ENCODE results near the gene ZHX3.

Gene ZHX3

DNA sequence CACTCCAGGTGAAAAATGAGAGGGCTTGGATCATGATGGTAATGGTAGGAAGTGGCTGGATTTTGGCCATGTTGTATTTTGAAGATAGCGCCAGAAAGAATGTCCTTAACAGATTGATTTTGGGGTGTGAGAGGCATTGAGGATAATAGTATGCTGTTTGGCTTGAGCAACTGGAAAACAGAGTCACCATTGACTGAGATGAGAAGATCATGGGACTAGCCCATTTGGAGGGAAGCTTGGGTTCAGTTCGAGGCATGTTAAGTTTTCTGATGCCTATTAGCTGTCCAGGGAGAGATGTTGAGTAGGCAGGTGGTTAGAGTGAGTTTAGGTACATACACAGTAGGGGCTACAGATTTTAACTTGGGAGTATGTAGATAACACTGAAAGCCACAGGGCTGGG is 156.8 kb downstream of the ZHX3 start:
- H3K27ac ChIP-seq, result no peak overlapping the region
- ChIA-PET POLR2A (ENCODE audit: low non-redundant PET) (interaction anchor here (0.8 kb wide), 1 partner anchor 15 kb away, joined by 3 read pairs; no protein-coding TSS in a partner anchor), CTCF (interaction anchor here (0.6 to 3.1 kb wide), 2 partner anchors 12 to 366 kb away, joined by 3 to 10 read pairs; no protein-coding TSS in a partner anchor)
- no peak for DNase-seq (ENCODE audit: low spot score)
- TF ChIP-seq, protein P1, sequence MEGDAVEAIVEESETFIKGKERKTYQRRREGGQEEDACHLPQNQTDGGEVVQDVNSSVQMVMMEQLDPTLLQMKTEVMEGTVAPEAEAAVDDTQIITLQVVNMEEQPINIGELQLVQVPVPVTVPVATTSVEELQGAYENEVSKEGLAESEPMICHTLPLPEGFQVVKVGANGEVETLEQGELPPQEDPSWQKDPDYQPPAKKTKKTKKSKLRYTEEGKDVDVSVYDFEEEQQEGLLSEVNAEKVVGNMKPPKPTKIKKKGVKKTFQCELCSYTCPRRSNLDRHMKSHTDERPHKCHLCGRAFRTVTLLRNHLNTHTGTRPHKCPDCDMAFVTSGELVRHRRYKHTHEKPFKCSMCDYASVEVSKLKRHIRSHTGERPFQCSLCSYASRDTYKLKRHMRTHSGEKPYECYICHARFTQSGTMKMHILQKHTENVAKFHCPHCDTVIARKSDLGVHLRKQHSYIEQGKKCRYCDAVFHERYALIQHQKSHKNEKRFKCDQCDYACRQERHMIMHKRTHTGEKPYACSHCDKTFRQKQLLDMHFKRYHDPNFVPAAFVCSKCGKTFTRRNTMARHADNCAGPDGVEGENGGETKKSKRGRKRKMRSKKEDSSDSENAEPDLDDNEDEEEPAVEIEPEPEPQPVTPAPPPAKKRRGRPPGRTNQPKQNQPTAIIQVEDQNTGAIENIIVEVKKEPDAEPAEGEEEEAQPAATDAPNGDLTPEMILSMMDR (conservative IDR thresholded peaks at IDR 0.05; ENCODE audit: low read depth), result no peak

DNA sequence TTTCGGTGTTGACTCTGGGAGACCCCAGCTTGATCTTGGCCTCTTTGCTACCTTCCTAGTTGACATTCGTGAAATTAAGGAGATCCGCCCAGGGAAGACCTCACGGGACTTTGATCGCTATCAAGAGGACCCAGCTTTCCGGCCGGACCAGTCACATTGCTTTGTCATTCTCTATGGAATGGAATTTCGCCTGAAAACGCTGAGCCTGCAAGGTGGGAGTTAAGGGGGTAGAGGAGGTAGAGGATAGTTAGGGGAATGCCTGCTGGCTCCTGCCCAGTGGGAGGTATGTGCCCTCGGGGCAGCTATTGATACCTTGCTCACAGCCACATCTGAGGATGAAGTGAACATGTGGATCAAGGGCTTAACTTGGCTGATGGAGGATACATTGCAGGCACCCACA is 158.0 kb downstream of the ZHX3 start:
- no peak for DNase-seq (ENCODE audit: low spot score)
- H3K27ac ChIP-seq, result peak overlapping the region; percentile 20
- TF ChIP-seq, protein P1 (conservative IDR thresholded peaks at IDR 0.05; ENCODE audit: low read depth), result no peak
- CTCF ChIA-PET, result interaction anchor here (0.5 to 3.1 kb wide), 2 partner anchors 14 to 191 kb away, joined by 4 to 10 read pairs; no protein-coding TSS in a partner anchor
- POLR2A ChIA-PET (ENCODE audit: low non-redundant PET), result no interaction called here

DNA sequence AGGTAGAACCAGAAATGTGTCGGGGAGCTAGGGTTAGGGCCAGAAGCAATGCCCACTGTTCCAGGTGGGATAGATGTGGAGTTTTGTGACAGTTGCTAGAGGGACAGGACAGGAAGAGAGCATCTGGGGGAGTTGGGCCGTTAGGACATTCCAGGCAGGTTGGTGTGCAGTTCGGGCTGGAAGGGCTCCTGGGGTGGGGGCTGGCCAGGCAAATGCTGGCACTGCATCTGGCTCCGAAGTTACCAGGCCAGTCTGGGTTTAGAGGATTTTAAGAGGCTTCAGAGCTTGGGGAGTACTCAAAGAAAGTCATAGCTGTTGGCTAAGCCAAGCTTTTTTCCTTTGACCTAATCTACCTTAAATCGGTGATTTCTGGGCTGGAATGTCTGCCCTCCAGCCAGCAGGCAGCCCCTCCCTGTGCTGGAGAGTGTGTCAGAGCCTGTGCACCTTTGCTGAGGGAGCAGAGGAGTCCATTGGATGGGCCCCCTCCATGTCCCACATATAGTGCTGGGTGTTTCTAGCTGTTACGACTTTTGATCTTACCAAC is 159.4 kb downstream of the ZHX3 start:
- ChIA-PET POLR2A (ENCODE audit: low non-redundant PET) (no interaction called here), CTCF (interaction anchor here (0.5 to 2.0 kb wide), 6 partner anchors 10 to 195 kb away, joined by 3 to 10 read pairs (median 4); partner anchors contain the start of gene LPIN3)
- peak overlapping the region; percentile 48 for H3K27ac ChIP-seq
- DNase-seq (ENCODE audit: low spot score), result no peak
- TF ChIP-seq, protein P1 (conservative IDR thresholded peaks at IDR 0.05; ENCODE audit: low read depth), result no peak

DNA sequence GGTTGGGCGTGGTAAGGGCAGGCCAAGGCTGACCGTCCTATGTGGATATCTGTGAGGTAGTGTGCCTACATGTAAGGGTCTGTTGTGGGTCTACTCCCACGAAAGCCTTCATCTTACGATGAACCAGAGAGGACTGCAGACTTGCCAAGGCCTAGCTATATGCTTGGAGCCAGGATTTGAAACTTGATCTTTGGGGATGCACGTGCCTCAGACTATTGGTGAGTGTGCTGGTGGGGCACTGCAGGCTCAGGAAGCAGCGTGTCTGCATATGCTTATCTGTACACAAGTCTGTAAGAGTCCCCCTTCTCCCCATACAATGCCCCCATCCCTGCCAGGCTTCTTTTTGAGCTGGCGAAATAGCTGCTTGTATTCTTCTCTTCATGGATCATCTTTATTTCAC is 162.3 kb downstream of the ZHX3 start:
- peak overlapping the region; percentile 31; the same call in 1 of the 2 replicates for H3K27ac ChIP-seq
- TF ChIP-seq, protein P1 (conservative IDR thresholded peaks at IDR 0.05; ENCODE audit: low read depth), result no peak
- no peak for DNase-seq (ENCODE audit: low spot score)
- POLR2A ChIA-PET (ENCODE audit: low non-redundant PET), result no interaction called here
- CTCF ChIA-PET, result interaction anchor here (0.7 to 0.9 kb wide), 2 partner anchors 18 to 33 kb away, joined by 3 to 8 read pairs; no protein-coding TSS in a partner anchor

DNA sequence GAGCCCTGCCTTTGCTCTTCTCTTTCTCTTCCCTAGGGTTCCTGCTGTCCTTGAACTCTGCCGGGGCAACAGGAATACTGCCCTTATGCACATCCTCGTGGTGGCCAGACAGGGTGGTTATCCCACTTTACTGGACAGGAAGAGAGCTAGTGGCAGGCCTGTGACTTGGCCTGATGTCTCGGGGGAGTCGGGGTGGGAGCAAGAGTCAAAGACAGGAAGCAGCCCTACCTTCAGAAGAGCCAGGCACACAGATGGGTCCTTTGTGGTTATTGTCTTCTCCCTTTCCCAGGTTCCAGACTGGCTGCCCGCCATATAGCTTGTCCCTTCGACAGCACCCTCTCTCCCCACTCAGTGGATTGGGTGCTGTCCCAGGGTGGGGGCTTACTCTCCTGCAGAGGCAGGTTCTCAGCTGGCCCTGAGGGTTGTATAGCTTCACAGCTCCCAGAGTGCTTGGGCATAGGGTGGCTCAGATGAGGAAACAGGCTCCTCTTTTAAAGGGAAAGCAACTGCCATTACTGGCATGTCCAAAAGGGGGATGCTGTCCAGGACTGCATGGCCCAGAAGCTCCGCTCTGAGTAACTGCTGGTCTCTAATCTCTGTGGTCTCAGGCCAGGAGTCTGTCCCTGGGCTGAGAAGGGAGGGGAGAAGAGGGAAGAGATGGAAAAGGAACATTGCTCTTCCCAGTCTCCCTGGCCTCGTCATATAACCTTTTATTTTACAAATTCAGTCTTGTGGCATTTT is 162.9 kb downstream of the ZHX3 start:
- ChIA-PET POLR2A (ENCODE audit: low non-redundant PET) (no interaction called here), CTCF (interaction anchor here (0.7 kb wide), 1 partner anchor 32 kb away, joined by 3 read pairs; no protein-coding TSS in a partner anchor)
- DNase-seq (ENCODE audit: low spot score), result no peak
- TF ChIP-seq, protein P1 (conservative IDR thresholded peaks at IDR 0.05; ENCODE audit: low read depth), result no peak
- peak overlapping the region; percentile 31 for H3K27ac ChIP-seq

DNA sequence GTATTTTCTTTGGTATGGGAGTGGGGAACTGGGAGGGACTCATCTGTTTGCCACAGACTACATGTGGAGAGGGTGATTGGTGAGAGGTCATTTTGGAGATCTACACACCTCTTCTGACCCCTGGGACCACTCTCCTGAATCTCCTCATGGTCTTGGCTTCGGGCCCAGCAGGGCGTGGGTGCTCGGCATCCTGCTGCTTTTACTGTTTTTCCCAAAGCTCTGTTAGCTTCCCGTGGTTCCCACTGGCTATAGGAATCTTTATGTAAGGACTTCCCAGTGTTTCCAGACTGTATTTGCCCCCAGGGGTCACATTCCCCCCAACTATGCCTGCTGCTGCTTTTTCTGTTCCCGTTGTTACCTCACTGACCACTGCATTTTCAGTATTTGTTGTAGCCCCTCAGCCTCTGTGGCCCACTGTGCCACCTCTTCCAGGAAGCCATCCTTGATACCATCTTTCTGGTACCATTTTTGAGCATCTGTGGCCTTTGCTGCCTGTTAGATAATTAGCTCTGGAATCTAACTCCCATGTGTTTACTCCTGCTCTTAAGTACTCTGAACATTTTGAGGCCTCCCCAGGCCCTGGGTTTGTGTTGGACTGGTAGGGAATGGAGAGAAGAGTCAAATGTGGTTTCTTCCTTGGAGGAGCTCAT is 165.3 kb downstream of the ZHX3 start:
- H3K27ac ChIP-seq, result peak overlapping the region; percentile 15; the same call in 1 of the 2 replicates
- TF ChIP-seq, protein P1 (conservative IDR thresholded peaks at IDR 0.05; ENCODE audit: low read depth), result no peak
- CTCF ChIA-PET, result interaction anchor here (0.6 to 3.5 kb wide), 7 partner anchors 10 to 259 kb away, joined by 3 to 12 read pairs (median 5); partner anchors contain the start of gene LPIN3
- no peak for DNase-seq (ENCODE audit: low spot score)
- POLR2A ChIA-PET (ENCODE audit: low non-redundant PET), result no interaction called here
